ENCODE data around the gene FLVCR2.

Gene FLVCR2

DNA sequence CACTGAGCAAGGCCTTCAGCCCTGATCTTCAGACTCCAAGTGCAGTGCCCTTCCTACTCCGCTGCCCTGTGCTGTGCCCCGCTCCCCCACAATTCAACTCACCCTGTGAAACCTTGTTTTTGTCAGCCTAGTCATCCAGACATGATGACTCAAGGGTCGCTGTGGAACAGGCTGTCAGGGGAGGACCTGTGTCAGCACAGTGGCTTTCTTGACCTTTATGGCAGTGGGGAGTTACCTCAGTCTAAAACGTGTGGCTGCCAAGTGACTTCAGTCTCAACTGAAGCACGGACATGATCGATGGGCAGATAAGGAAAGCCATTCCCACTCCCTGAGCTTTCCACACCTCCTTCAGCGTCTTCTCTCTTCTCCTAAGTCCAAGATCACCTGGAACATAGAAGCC, 16.3 kb upstream of the FLVCR2 start:
- H2AFZ ChIP-seq (ENCODE audit: low read depth, low read length, severe bottlenecking) = no peak overlapping the region
- H3K27ac ChIP-seq (ENCODE audit: low read depth, low read length) = no peak overlapping the region

DNA sequence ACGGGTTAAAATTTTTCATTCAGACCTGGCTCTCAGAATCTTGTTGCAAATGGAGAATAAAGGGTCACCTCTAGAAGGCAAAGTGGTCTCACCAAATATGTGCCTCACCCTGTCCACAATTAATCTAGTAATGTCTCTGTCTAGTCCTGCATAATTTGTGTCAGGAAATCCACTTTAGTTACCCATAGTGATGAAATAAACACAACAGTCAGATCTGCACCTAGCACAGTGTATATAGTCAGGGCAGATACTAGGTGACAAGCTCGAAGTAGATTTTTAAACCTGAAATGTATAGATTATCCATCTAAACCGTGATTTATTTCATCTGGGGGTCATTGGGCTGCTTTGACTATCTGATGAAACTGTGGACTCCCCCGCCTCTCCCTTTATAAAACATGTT, 15.9 kb upstream of the FLVCR2 start:
- TF ChIP-seq, protein P1, sequence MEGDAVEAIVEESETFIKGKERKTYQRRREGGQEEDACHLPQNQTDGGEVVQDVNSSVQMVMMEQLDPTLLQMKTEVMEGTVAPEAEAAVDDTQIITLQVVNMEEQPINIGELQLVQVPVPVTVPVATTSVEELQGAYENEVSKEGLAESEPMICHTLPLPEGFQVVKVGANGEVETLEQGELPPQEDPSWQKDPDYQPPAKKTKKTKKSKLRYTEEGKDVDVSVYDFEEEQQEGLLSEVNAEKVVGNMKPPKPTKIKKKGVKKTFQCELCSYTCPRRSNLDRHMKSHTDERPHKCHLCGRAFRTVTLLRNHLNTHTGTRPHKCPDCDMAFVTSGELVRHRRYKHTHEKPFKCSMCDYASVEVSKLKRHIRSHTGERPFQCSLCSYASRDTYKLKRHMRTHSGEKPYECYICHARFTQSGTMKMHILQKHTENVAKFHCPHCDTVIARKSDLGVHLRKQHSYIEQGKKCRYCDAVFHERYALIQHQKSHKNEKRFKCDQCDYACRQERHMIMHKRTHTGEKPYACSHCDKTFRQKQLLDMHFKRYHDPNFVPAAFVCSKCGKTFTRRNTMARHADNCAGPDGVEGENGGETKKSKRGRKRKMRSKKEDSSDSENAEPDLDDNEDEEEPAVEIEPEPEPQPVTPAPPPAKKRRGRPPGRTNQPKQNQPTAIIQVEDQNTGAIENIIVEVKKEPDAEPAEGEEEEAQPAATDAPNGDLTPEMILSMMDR (IDR thresholded peaks at IDR 0.05; ENCODE audit: insufficient read depth, low read length, poor library complexity, severe bottlenecking) = no peak
- no peak for TF ChIP-seq EZH2phosphoT487 (conservative IDR thresholded peaks at IDR 0.05; ENCODE audit: low read length)
- Histone ChIP-seq H3K9ac (ENCODE audit: low read length) (no peak overlapping the region), H3K36me3 (ENCODE audit: low read length) (no peaks in the 10 kb centered on the region), H3F3A (ENCODE audit: insufficient read depth) (no peaks in the 10 kb centered on the region), H3K9me3 (ENCODE audit: insufficient read depth, low read length) (no peaks in the 10 kb centered on the region), H2AFZ (ENCODE audit: low read depth, low read length, severe bottlenecking) (no peak overlapping the region), H4K20me1 (ENCODE audit: low read depth, low read length) (no peaks in the 10 kb centered on the region), H3K4me2 (ENCODE audit: low read depth, low read length, poor library complexity, severe bottlenecking) (no peak overlapping the region), H3K4me3 (ENCODE audit: insufficient read depth, low read length, poor library complexity, severe bottlenecking) (no peak overlapping the region), H3K27me3 (ENCODE audit: low read length) (no peaks in the 10 kb centered on the region), H3K79me2 (ENCODE audit: insufficient read depth, low read length) (no peaks in the 10 kb centered on the region), H3K27ac (ENCODE audit: low read depth, low read length) (no peak overlapping the region), H3K9me2 (replicated peaks; ENCODE audit: insufficient read depth, low read length) (no peaks in the 10 kb centered on the region)

More for the DNA sequence above, 16.3 kb upstream of the FLVCR2 start:
- no peaks in the 10 kb centered on the region for H3F3A ChIP-seq (ENCODE audit: insufficient read depth)
- H3K9me2 ChIP-seq (replicated peaks; ENCODE audit: insufficient read depth, low read length) = no peaks in the 10 kb centered on the region
- no peak overlapping the region for H3K4me3 ChIP-seq (ENCODE audit: insufficient read depth, low read length, poor library complexity, severe bottlenecking)
- H3K9me3 ChIP-seq (ENCODE audit: insufficient read depth, low read length) = no peaks in the 10 kb centered on the region
- H3K36me3 ChIP-seq (ENCODE audit: low read length) = no peaks in the 10 kb centered on the region
- H3K4me2 ChIP-seq (ENCODE audit: low read depth, low read length, poor library complexity, severe bottlenecking) = no peak overlapping the region
- H3K9ac ChIP-seq (ENCODE audit: low read length) = no peak overlapping the region
- no peaks in the 10 kb centered on the region for H3K79me2 ChIP-seq (ENCODE audit: insufficient read depth, low read length)
- TF ChIP-seq, protein P1 (IDR thresholded peaks at IDR 0.05; ENCODE audit: insufficient read depth, low read length, poor library complexity, severe bottlenecking) = no peak
- no peak for TF ChIP-seq EZH2phosphoT487 (conservative IDR thresholded peaks at IDR 0.05; ENCODE audit: low read length)
- no peaks in the 10 kb centered on the region for H3K27me3 ChIP-seq (ENCODE audit: low read length)
- H4K20me1 ChIP-seq (ENCODE audit: low read depth, low read length) = no peaks in the 10 kb centered on the region

DNA sequence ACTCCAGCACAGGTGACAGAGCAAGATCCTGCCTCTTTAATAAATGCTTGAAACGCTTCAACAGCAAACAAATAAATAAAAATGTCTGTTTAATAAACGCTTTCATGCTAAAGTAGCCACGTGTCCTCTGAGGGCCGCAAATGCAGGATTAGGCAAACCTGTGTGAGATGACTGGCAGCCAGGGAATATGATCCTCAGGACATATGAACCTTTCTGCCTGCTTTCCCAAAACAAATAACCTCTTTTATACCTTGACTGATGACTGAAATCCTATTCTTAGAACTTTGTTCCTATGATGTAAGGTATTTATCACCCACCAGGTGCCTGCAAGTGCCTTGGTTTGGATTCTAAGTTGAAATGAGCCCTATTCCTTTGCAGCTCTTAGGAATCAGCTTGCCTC, 14.5 kb upstream of the FLVCR2 start:
- TF ChIP-seq, protein P1 (IDR thresholded peaks at IDR 0.05; ENCODE audit: insufficient read depth, low read length, poor library complexity, severe bottlenecking) = no peak
- H3K27me3 ChIP-seq (ENCODE audit: low read length) = no peaks in the 10 kb centered on the region
- H3K79me2 ChIP-seq (ENCODE audit: insufficient read depth, low read length) = no peaks in the 10 kb centered on the region
- H4K20me1 ChIP-seq (ENCODE audit: low read depth, low read length) = no peaks in the 10 kb centered on the region
- H3K4me3 ChIP-seq (ENCODE audit: insufficient read depth, low read length, poor library complexity, severe bottlenecking) = no peak overlapping the region
- no peaks in the 10 kb centered on the region for H3K36me3 ChIP-seq (ENCODE audit: low read length)
- H3K27ac ChIP-seq (ENCODE audit: low read depth, low read length) = no peak overlapping the region
- H3K9ac ChIP-seq (ENCODE audit: low read length) = no peak overlapping the region
- H3K9me2 ChIP-seq (replicated peaks; ENCODE audit: insufficient read depth, low read length) = no peaks in the 10 kb centered on the region
- H3K4me2 ChIP-seq (ENCODE audit: low read depth, low read length, poor library complexity, severe bottlenecking) = no peak overlapping the region
- no peaks in the 10 kb centered on the region for H3F3A ChIP-seq (ENCODE audit: insufficient read depth)
- H3K9me3 ChIP-seq (ENCODE audit: insufficient read depth, low read length) = no peaks in the 10 kb centered on the region
- no peak overlapping the region for H2AFZ ChIP-seq (ENCODE audit: low read depth, low read length, severe bottlenecking)

DNA sequence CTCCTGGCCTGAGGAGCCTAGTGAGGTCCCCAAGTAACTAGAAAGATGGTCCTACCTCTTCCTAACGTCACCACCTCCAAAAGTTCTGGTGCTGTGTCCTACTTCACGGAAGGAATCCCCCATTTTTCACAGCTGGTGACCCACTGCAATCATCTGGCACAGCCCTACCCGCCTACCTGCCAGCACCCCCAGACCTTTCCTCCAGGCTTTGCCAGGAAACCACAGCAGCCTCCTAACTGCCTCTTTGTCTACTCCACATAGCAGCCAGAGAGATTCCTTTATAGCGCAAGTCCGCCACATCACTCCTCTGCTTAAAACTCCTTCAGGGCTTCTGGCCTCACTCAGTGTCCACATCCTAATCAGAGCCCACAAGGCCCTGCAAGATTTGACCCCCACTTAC, 13.4 kb upstream of the FLVCR2 start:
- no peaks in the 10 kb centered on the region for H3K9me3 ChIP-seq (ENCODE audit: insufficient read depth, low read length)
- H3K9ac ChIP-seq (ENCODE audit: low read length) = no peak overlapping the region
- no peaks in the 10 kb centered on the region for H3K27me3 ChIP-seq (ENCODE audit: low read length)
- no peaks in the 10 kb centered on the region for H3K36me3 ChIP-seq (ENCODE audit: low read length)
- H3K79me2 ChIP-seq (ENCODE audit: insufficient read depth, low read length) = no peaks in the 10 kb centered on the region
- no peak overlapping the region for H3K4me2 ChIP-seq (ENCODE audit: low read depth, low read length, poor library complexity, severe bottlenecking)
- H4K20me1 ChIP-seq (ENCODE audit: low read depth, low read length) = no peaks in the 10 kb centered on the region
- H3F3A ChIP-seq (ENCODE audit: insufficient read depth) = no peaks in the 10 kb centered on the region
- H3K4me3 ChIP-seq (ENCODE audit: insufficient read depth, low read length, poor library complexity, severe bottlenecking) = no peak overlapping the region
- TF ChIP-seq EZH2phosphoT487 (conservative IDR thresholded peaks at IDR 0.05; ENCODE audit: low read length) = no peak
- TF ChIP-seq, protein P1 (IDR thresholded peaks at IDR 0.05; ENCODE audit: insufficient read depth, low read length, poor library complexity, severe bottlenecking) = no peak
- no peaks in the 10 kb centered on the region for H3K9me2 ChIP-seq (replicated peaks; ENCODE audit: insufficient read depth, low read length)
- no peak overlapping the region for H3K27ac ChIP-seq (ENCODE audit: low read depth, low read length)
- H2AFZ ChIP-seq (ENCODE audit: low read depth, low read length, severe bottlenecking) = no peak overlapping the region
